GM12875 (cell line): ENCODE measurements around the gene RIN3.
A peak's percentile ranks its signal among the peaks of the same experiment; 100 is the strongest.

ENCODE experiments used
- H3K4me3 ChIP-seq: one replicate; pipeline ENCODE4 v1.5.1; 2011; ENCODE audit warnings: low read depth, low read length, control low read depth
- CTCF ChIP-seq: IDR thresholded peaks from 2 replicates; pipeline ENCODE4 v1.5.1; 2011; ENCODE audit warnings: low read depth, mild to moderate bottlenecking, control low read depth, inconsistent platforms, low read length, moderate library complexity, borderline replicate concordance; ENCODE audit not compliant: insufficient read depth

RIN3 gene

GRCh38 chr14:92589213-92589852, 75.8 kb downstream of the RIN3 start:
- no peak overlapping the region for H3K4me3 ChIP-seq
- TF ChIP-seq CTCF: peak; percentile 69

GRCh38 chr14:92590176-92590575, 76.6 kb downstream of the RIN3 start:
- H3K4me3 ChIP-seq: no peak overlapping the region
- no peak for TF ChIP-seq CTCF

GRCh38 chr14:92590941-92591340, 77.4 kb downstream of the RIN3 start:
- no peak overlapping the region for H3K4me3 ChIP-seq
- TF ChIP-seq CTCF: no peak

- no peak overlapping the region for H3K4me3 ChIP-seq
These were observed 77.8 kb downstream of the RIN3 start for GRCh38 chr14:92591346-92591745.

GRCh38 chr14:92595267-92595666, 81.7 kb downstream of the RIN3 start:
- TF ChIP-seq CTCF: no peak

More at GRCh38 chr14:92591346-92591745, 77.8 kb downstream of the RIN3 start:
- TF ChIP-seq CTCF: no peak

GRCh38 chr14:92596331-92596907, 82.8 kb downstream of the RIN3 start:
- 0 out of 2 replicates have a peak, but pooled peaks have one; percentile 10 for TF ChIP-seq CTCF
- no peak overlapping the region for H3K4me3 ChIP-seq

More at GRCh38 chr14:92595267-92595666, 81.7 kb downstream of the RIN3 start:
- H3K4me3 ChIP-seq: no peak overlapping the region

- TF ChIP-seq CTCF: no peak
- no peak overlapping the region for H3K4me3 ChIP-seq
These were observed 84.6 kb downstream of the RIN3 start for GRCh38 chr14:92597906-92598905.
